ENCODE measurements around the gene ZDHHC5. TPM values are rescaled to one million over a fixed set of nuclear protein-coding genes. Genes with fewer than 3 reads are reported as not detected.
A peak's percentile ranks its signal among the peaks of the same experiment; 100 is the strongest.

ZDHHC5 gene
- total and polyA plus RNA-seq, 2 of the 13 experiments (the other 11 are each of a cell fraction or from before 2014, with no cell fraction given) = 26.6 to 34.0 TPM

- TF ChIP-seq ZNF687 (CRISPR knock-in tag; IDR thresholded peaks at IDR 0.05) = no peak
- TF ChIP-seq HNF4A (CRISPR knock-in tag; IDR thresholded peaks at IDR 0.05) = peak; percentile 19
- peak; percentile 4; the same call in 1 of the 2 replicates for TF ChIP-seq ZNF746 (CRISPR knock-in tag; IDR thresholded peaks at IDR 0.05)
- no peak for TF ChIP-seq JUNB (CRISPR knock-in tag; IDR thresholded peaks at IDR 0.05; ENCODE audit: borderline replicate concordance)
- TF ChIP-seq JUN (CRISPR knock-in tag; IDR thresholded peaks at IDR 0.05) = no peak
- no peak for TF ChIP-seq POLR2AphosphoS2 (IDR thresholded peaks at IDR 0.05; ENCODE audit: low read depth, low read length)
- TF ChIP-seq GFI1 (CRISPR knock-in tag; IDR thresholded peaks at IDR 0.05; ENCODE audit: borderline replicate concordance) = 0 out of 2 replicates have a peak, but pooled peaks have one; percentile 7
- TF ChIP-seq MED1 (CRISPR knock-in tag; IDR thresholded peaks at IDR 0.05) = no peak
- no peak for TF ChIP-seq RARA (CRISPR knock-in tag; IDR thresholded peaks at IDR 0.05)
- no peak for TF ChIP-seq ZNF788 (CRISPR knock-in tag; IDR thresholded peaks at IDR 0.05; ENCODE audit: borderline replicate concordance)
- TF ChIP-seq SALL2 (CRISPR knock-in tag; IDR thresholded peaks at IDR 0.05) = no peak
- TF ChIP-seq SP140L (CRISPR knock-in tag; IDR thresholded peaks at IDR 0.05; ENCODE audit: borderline replicate concordance) = no peak
- TF ChIP-seq HNRNPL (IDR thresholded peaks at IDR 0.05; ENCODE audit: low read depth, low read length) = no peak
- no peak for TF ChIP-seq ZSCAN29 (CRISPR knock-in tag; conservative IDR thresholded peaks at IDR 0.05)
- TF ChIP-seq ZNF501 (CRISPR knock-in tag; IDR thresholded peaks at IDR 0.05) = 0 out of 2 replicates have a peak, but pooled peaks have one; percentile 33
- no peak for TF ChIP-seq HINFP (CRISPR knock-in tag; IDR thresholded peaks at IDR 0.05; ENCODE audit: low read depth)
- TF ChIP-seq PLRG1 (conservative IDR thresholded peaks at IDR 0.05) = no peak
- TF ChIP-seq HOXD1 (CRISPR knock-in tag; IDR thresholded peaks at IDR 0.05) = no peak
- no peak for TF ChIP-seq ZNF431 (CRISPR knock-in tag; IDR thresholded peaks at IDR 0.05; ENCODE audit: borderline replicate concordance, low read depth)
- 0 out of 2 replicates have a peak, but pooled peaks have one; percentile 17 for TF ChIP-seq SP2 (CRISPR knock-in tag; IDR thresholded peaks at IDR 0.05)
- TF ChIP-seq ZNF782 (CRISPR knock-in tag; IDR thresholded peaks at IDR 0.05; ENCODE audit: borderline replicate concordance) = 0 out of 2 replicates have a peak, but pooled peaks have one; percentile 20
- no peak for TF ChIP-seq NFKB2 (CRISPR knock-in tag; IDR thresholded peaks at IDR 0.05; ENCODE audit: borderline replicate concordance)
- TF ChIP-seq ZNF382 (CRISPR knock-in tag; IDR thresholded peaks at IDR 0.05; ENCODE audit: borderline replicate concordance) = no peak
- no peak for TF ChIP-seq ZBTB8A (CRISPR knock-in tag; IDR thresholded peaks at IDR 0.05; ENCODE audit: borderline replicate concordance, low read depth)
- no peak for TF ChIP-seq ESRRA (CRISPR knock-in tag; IDR thresholded peaks at IDR 0.05; ENCODE audit: low read depth)
- TF ChIP-seq ZFY (CRISPR knock-in tag; IDR thresholded peaks at IDR 0.05) = peak; percentile 7; the same call in 1 of the 2 replicates
Observed at GRCh38 chr11:57640068-57640800, 27.7 kb upstream of the ZDHHC5 start (continued).
